ENCODE results near the gene IRAK1.
A peak's percentile ranks its signal among the peaks of the same experiment; 100 is the strongest.

IRAK1 gene

GRCh38 chrX:154019633-154020528, at the start of gene IRAK1:
Gene IRAK1 (minus strand): TSS chrX:154019902. CDS start chrX:154019812, 90 bp downstream.
- DNase-seq = peak; percentile 36

GRCh38 chrX:154068560-154068959, 48.9 kb upstream of the IRAK1 start:
- no peak for DNase-seq

- no peak for DNase-seq
These were observed 45.1 kb upstream of the IRAK1 start for GRCh38 chrX:154064637-154065435.

- DNase-seq = no peak
These were observed 43.5 kb upstream of the IRAK1 start for GRCh38 chrX:154063234-154063633.

GRCh38 chrX:154061801-154062200, 42.1 kb upstream of the IRAK1 start:
- DNase-seq = no peak

GRCh38 chrX:154059729-154060245, 40.1 kb upstream of the IRAK1 start:
- no peak for DNase-seq

- DNase-seq = no peak
These were observed 39.5 kb upstream of the IRAK1 start for GRCh38 chrX:154059231-154059630.

- DNase-seq = no peak
These were observed 38.7 kb upstream of the IRAK1 start for GRCh38 chrX:154058214-154058997.

GRCh38 chrX:154057791-154058190, 38.1 kb upstream of the IRAK1 start:
- no peak for DNase-seq

GRCh38 chrX:154056770-154057241, 37.1 kb upstream of the IRAK1 start:
- DNase-seq = no peak

- DNase-seq = peak; percentile 72
These were observed 31.6 kb upstream of the IRAK1 start for GRCh38 chrX:154051201-154051810.

- DNase-seq = no peak
These were observed 30.4 kb upstream of the IRAK1 start for GRCh38 chrX:154050113-154050495.

- no peak for DNase-seq
These were observed 29.8 kb upstream of the IRAK1 start for GRCh38 chrX:154049209-154050112.

GRCh38 chrX:154048398-154048797, 28.7 kb upstream of the IRAK1 start:
- DNase-seq = no peak

- no peak for DNase-seq
These were observed 27.4 kb upstream of the IRAK1 start for GRCh38 chrX:154046940-154047610.

- no peak for DNase-seq
These were observed 26.5 kb upstream of the IRAK1 start for GRCh38 chrX:154046031-154046781.

GRCh38 chrX:154044091-154044490, 24.4 kb upstream of the IRAK1 start:
- DNase-seq = no peak

- no peak for DNase-seq
These were observed 23.5 kb upstream of the IRAK1 start for GRCh38 chrX:154043003-154043763.

GRCh38 chrX:154040863-154041262, 21.2 kb upstream of the IRAK1 start:
- no peak for DNase-seq
